Measurements from ENCODE around the gene RPL35. TPM values are rescaled to one million over a fixed set of nuclear protein-coding genes. Genes with fewer than 3 reads are reported as not detected.
A peak's percentile ranks its signal among the peaks of the same experiment; 100 is the strongest.

Gene RPL35
- total RNA-seq, 1 donor from 2014 or later, result 812 TPM

- Histone ChIP-seq H3K27me3 (ENCODE audit: low read depth) (no peaks in the 10 kb centered on the region), H3K27ac (no peak overlapping the region), H3K36me3 (no peaks in the 10 kb centered on the region), H3K4me1 (peaks cover 12% of the 10 kb centered on the region), H3K4me3 (no peak overlapping the region), H3K9me3 (no peaks in the 10 kb centered on the region)
- intact Hi-C loops (cut with DNase I), result no loop called here
- TF ChIP-seq CTCF (IDR thresholded peaks at IDR 0.05), result no peak
- no peak for ATAC-seq
- DNase-seq, result no peak
Measured at GRCh38 chr9:124812441-124812876, 49.3 kb downstream of the RPL35 start.

- Histone ChIP-seq H3K9me3 (no peaks in the 10 kb centered on the region), H3K4me1 (peaks cover 12% of the 10 kb centered on the region), H3K36me3 (no peaks in the 10 kb centered on the region), H3K4me3 (no peak overlapping the region), H3K27me3 (ENCODE audit: low read depth) (no peaks in the 10 kb centered on the region), H3K27ac (no peak overlapping the region)
- intact Hi-C loops (cut with DNase I), result no loop called here
- no peak for DNase-seq
- no peak for TF ChIP-seq CTCF (IDR thresholded peaks at IDR 0.05)
- peak; percentile 67 to 82 for ATAC-seq
Measured at GRCh38 chr9:124810663-124811355, 50.9 kb downstream of the RPL35 start.

- TF ChIP-seq CTCF (IDR thresholded peaks at IDR 0.05), result no peak
- Histone ChIP-seq H3K27ac (no peak overlapping the region), H3K4me1 (peaks cover 12% of the 10 kb centered on the region), H3K27me3 (ENCODE audit: low read depth) (no peaks in the 10 kb centered on the region), H3K36me3 (no peaks in the 10 kb centered on the region), H3K9me3 (no peaks in the 10 kb centered on the region), H3K4me3 (no peak overlapping the region)
- intact Hi-C loops (cut with DNase I), result no loop called here
- ATAC-seq (no peak), DNase-seq (no peak)
Measured at GRCh38 chr9:124809741-124810500, 51.8 kb downstream of the RPL35 start.

GRCh38 chr9:124809211-124809610, 52.5 kb downstream of the RPL35 start:
- DNase-seq (no peak), ATAC-seq (no peak)
- no peaks in the 10 kb centered on the region for H3K27me3 ChIP-seq (ENCODE audit: low read depth)
- H3K4me1 ChIP-seq, result peaks cover 12% of the 10 kb centered on the region
- H3K9me3 ChIP-seq, result no peaks in the 10 kb centered on the region
- TF ChIP-seq CTCF (IDR thresholded peaks at IDR 0.05), result no peak
- H3K36me3 ChIP-seq, result no peaks in the 10 kb centered on the region
- intact Hi-C loops (cut with DNase I), result no loop called here
- no peak overlapping the region for H3K27ac ChIP-seq
- H3K4me3 ChIP-seq, result no peak overlapping the region

GRCh38 chr9:124808246-124808956, 53.4 kb downstream of the RPL35 start:
- TF ChIP-seq CTCF (IDR thresholded peaks at IDR 0.05), result no peak
- Histone ChIP-seq H3K27me3 (ENCODE audit: low read depth) (no peaks in the 10 kb centered on the region), H3K9me3 (no peaks in the 10 kb centered on the region), H3K4me1 (peaks cover 12% of the 10 kb centered on the region), H3K36me3 (no peaks in the 10 kb centered on the region), H3K27ac (no peak overlapping the region), H3K4me3 (no peak overlapping the region)
- no peak for ATAC-seq
- DNase-seq, result no peak
- intact Hi-C loops (cut with DNase I), result no loop called here

Other genes starting within 250 kb of the RPL35 start
- 4.5 TPM for gene NR6A1, start 90.6 kb downstream of the RPL35 start, total RNA-seq
- gene OLFML2A, start 84.8 kb downstream of the RPL35 start, total RNA-seq, result 22.3 TPM
- 6.6 TPM for gene WDR38, start 8.5 kb downstream of the RPL35 start, total RNA-seq
- 33.2 TPM for gene ARPC5L, start 173 bp upstream of the RPL35 start, total RNA-seq
- 24.6 TPM for gene GOLGA1, start 79.1 kb upstream of the RPL35 start, total RNA-seq

All from lower lobe of right lung (tissue), 2 donors.